Activated T-cell treated with anti-CD3 and anti-CD28 coated beads, Interleukin-2, amount 50 U/mL, for 4 hours (primary cell): ENCODE data around the gene GPR152. TPM values are rescaled to one million over a fixed set of nuclear protein-coding genes. Genes with fewer than 3 reads are reported as not detected.
"Not testable (repeated sequence)": the region's sequence is repeated elsewhere in the genome, so short reads cannot be mapped to it uniquely, and the experiment has no call there.

ENCODE experiments used
- ATAC-seq, 2 donors: fragments of 200-7000 bp; cut with Tn5 transposase; one replicate each; pipeline ENCODE4 v1.10.0; 2021
- DNase-seq: peaks from one replicate; pipeline ENCODE4 v3.0.0-alpha.2; 2020
- H3K27me3 Mint-ChIP-seq: one replicate; pipeline ENCODE4 v1.8.0; 2021; ENCODE audit warnings: low read depth, mixed read lengths
- H3K36me3 Mint-ChIP-seq: one replicate; pipeline ENCODE4 v1.8.0; 2022; ENCODE audit warnings: mixed read lengths; ENCODE audit not compliant: insufficient read depth
- H3K4me1 Mint-ChIP-seq: one replicate; pipeline ENCODE4 v1.8.0; 2021; ENCODE audit warnings: low read depth, mixed read lengths
- H3K4me3 Mint-ChIP-seq: one replicate; pipeline ENCODE4 v1.8.0; 2021; ENCODE audit warnings: mild to moderate bottlenecking, moderate library complexity, mixed read lengths
- H3K9me3 Mint-ChIP-seq: one replicate; pipeline ENCODE4 v1.8.0; 2021; ENCODE audit warnings: mixed read lengths
- total RNA-seq, 3 donors: library from RNA; stranded (reverse); gene quantifications; one replicate each; pipeline ENCODE4 v1.2.1, GENCODE V29; 2021

The GPR152 gene
- total RNA-seq, 3 donors from 2014 or later: not detected

- Mint-ChIP-seq H3K36me3 (peaks cover 13% of the 10 kb centered on the region), H3K4me3 (no peak overlapping the region), H3K4me1 (peaks cover 15% of the 10 kb centered on the region), H3K9me3 (no peaks in the 10 kb centered on the region), H3K27me3 (no peaks in the 10 kb centered on the region)
- no peak for DNase-seq
- ATAC-seq: peak in 1 of 2 donors; percentile 20
Observed at GRCh38 chr11:67492801-67493547, 40.4 kb upstream of the GPR152 start.

- ATAC-seq (no peak), DNase-seq (no peak)
- peaks cover 23% of the 10 kb centered on the region for H3K4me1 Mint-ChIP-seq
- peaks cover 18% of the 10 kb centered on the region for H3K36me3 Mint-ChIP-seq
- no peaks in the 10 kb centered on the region for H3K9me3 Mint-ChIP-seq
- no peaks in the 10 kb centered on the region for H3K27me3 Mint-ChIP-seq
- H3K4me3 Mint-ChIP-seq: no peak overlapping the region
Observed at GRCh38 chr11:67492069-67492727, 39.7 kb upstream of the GPR152 start.

DNA sequence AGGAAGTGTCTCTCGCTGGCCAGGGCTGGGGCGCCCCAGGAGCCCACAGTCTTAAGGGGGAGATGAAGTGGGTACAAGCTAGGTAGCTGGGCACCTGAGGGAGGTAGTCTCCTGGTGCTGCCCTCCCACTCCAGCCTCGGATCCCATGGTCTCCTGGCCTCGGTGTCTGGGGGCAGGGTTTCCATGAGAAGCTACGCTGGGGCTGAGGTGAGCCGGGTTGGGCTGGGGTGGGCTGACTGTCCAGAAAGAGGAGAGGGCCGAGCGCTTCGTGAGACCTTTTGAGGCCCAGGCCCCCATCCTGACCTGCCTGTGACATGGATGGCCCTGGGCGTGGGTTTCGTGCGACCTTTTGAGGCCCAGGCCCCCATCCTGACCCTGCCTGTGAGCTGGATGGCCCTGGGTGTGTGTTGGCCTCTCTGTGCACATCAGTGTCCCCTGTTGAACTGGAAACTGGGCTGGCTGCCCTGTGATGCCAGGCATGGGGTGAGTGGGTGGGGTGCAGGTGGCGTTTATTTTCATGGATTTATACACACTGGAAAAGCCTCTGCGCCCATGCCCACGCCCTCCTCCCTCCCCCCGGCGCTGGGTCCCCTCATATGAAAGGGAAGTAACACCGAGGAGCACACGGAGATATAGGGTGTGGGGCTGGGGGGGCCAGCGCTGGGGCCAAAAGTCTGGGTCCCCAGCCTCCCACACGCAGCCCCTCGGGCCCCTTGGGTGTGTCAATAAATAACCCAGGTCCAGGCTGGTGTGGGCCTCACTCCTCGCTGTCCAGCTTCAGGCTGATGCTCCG is 38.9 kb upstream of the GPR152 start:
- Mint-ChIP-seq H3K4me3 (no peak overlapping the region), H3K4me1 (peaks cover 30% of the 10 kb centered on the region), H3K36me3 (peaks cover 21% of the 10 kb centered on the region), H3K27me3 (no peaks in the 10 kb centered on the region), H3K9me3 (no peaks in the 10 kb centered on the region)
- ATAC-seq (no peak), DNase-seq (no peak)

- peaks cover 38% of the 10 kb centered on the region for H3K4me1 Mint-ChIP-seq
- peaks cover 23% of the 10 kb centered on the region for H3K36me3 Mint-ChIP-seq
- H3K27me3 Mint-ChIP-seq: no peaks in the 10 kb centered on the region
Observed at GRCh38 chr11:67490727-67491065, 38.2 kb upstream of the GPR152 start.

DNA sequence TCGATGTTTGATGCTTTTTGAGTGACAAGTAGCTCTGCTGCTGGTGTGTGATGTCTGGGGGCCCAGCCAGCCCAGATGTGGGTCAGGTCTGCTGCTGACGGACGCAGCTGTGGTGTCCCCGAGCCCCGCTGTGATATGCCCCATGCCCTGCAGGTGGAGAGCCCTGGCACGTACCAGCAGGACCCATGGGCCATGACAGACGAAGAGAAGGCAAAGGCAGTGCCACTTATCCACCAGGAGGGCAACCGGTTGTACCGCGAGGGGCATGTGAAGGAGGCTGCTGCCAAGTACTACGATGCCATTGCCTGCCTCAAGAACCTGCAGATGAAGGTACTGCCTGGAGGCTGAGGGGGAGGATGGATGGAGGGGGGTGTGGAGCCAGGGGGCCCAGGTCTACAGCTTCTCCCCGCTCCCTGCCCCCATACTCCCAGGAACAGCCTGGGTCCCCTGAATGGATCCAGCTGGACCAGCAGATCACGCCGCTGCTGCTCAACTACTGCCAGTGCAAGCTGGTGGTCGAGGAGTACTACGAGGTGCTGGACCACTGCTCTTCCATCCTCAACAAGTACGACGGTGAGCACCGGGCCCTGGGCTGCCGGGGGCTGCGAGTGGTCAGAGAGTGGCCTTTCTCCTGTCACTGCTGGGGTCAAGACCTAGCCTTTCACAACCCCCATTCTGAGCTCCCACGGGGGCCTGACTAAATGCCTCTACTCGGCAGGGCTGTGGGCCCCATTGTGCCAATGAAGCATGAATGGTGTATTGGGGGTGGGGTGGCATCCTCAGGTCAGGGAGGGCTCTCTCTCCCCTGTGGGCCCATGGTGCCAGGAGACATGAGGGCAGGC is 37.6 kb upstream of the GPR152 start:
- no peaks in the 10 kb centered on the region for H3K27me3 Mint-ChIP-seq
- ATAC-seq (no peak), DNase-seq (no peak)
- H3K9me3 Mint-ChIP-seq: no peaks in the 10 kb centered on the region
- peaks cover 39% of the 10 kb centered on the region for H3K4me1 Mint-ChIP-seq
- no peak overlapping the region for H3K4me3 Mint-ChIP-seq
- H3K36me3 Mint-ChIP-seq: peaks cover 23% of the 10 kb centered on the region

More at GRCh38 chr11:67490727-67491065, 38.2 kb upstream of the GPR152 start:
- DNase-seq: no peak
- ATAC-seq: no peak
- H3K4me3 Mint-ChIP-seq: no peak overlapping the region
- no peaks in the 10 kb centered on the region for H3K9me3 Mint-ChIP-seq

DNA sequence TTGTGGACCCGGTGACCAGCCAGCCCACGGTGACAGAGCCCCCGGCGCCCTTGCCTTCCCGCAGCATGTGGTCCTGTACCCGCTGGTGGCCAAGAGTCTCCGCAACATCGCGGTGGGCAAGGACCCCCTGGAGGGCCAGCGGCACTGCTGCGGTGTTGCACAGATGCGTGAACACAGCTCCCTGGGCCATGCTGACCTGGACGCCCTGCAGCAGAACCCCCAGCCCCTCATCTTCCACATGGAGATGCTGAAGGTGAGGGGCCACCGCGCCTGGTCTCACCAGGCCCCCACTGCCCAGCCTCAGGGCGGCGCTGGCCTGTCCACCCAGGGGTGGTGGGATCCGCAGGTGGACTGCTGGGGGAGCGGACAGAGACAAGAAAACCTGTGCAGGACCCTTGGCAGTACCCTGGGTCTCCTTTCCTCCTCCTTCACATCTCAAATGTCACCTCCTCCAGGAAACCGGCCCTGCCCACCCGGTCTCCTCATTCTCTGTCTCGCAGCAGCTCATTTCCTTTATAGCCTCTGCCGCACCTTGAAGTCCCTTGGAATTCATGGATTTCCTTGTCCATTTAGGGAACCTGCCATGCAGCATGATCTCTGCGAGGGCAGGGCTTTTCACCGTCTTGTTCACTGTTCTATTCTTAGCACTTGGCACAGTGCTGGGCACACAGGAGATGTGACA is 36.8 kb upstream of the GPR152 start:
- peaks cover 27% of the 10 kb centered on the region for H3K36me3 Mint-ChIP-seq
- H3K4me3 Mint-ChIP-seq: no peak overlapping the region
- H3K27me3 Mint-ChIP-seq: no peaks in the 10 kb centered on the region
- DNase-seq: no peak
- peaks cover 47% of the 10 kb centered on the region for H3K4me1 Mint-ChIP-seq
- no peaks in the 10 kb centered on the region for H3K9me3 Mint-ChIP-seq
- no peak for ATAC-seq

- DNase-seq (no peak), ATAC-seq (no peak)
- Mint-ChIP-seq H3K4me3 (peak overlapping the region; percentile 66), H3K36me3 (peaks cover 22% of the 10 kb centered on the region), H3K27me3 (no peaks in the 10 kb centered on the region), H3K9me3 (no peaks in the 10 kb centered on the region), H3K4me1 (peaks cover 68% of the 10 kb centered on the region)
Observed at GRCh38 chr11:67486481-67487195, 34.1 kb upstream of the GPR152 start.

DNA sequence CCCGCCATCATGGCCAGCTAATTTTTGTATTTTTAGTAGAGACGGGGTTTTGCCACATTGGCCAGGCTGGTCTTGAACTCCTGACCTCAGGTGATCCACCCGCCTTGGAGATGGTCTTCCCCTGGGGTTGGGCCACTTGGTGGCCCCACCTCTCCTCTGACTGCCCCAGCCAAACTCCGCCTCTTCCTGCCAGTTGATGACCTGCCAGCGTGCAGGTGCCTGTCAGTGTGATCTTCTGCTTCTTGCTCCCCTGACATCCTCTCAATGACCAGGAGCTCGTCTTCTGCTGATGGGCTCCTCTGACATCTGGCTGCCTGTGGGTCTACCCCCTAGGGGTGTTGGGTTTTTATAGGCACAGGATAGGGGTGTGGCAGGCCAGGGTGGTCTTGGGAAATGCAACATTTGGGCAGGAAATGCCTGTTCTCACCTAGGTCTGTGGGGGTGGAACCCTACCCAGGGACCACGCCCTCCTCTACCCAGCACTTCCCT is 33.4 kb upstream of the GPR152 start:
- ATAC-seq, H3K27me3 Mint-ChIP-seq, DNase-seq, H3K9me3 Mint-ChIP-seq: not testable (repeated sequence)
- H3K4me1 Mint-ChIP-seq: peaks cover 68% of the 10 kb centered on the region
- peaks cover 21% of the 10 kb centered on the region for H3K36me3 Mint-ChIP-seq
- H3K4me3 Mint-ChIP-seq: peak overlapping the region; percentile 66

GRCh38 chr11:67484847-67485311 is 32.4 kb upstream of the GPR152 start:
- peak overlapping the region; percentile 98 for H3K4me3 Mint-ChIP-seq

DNA sequence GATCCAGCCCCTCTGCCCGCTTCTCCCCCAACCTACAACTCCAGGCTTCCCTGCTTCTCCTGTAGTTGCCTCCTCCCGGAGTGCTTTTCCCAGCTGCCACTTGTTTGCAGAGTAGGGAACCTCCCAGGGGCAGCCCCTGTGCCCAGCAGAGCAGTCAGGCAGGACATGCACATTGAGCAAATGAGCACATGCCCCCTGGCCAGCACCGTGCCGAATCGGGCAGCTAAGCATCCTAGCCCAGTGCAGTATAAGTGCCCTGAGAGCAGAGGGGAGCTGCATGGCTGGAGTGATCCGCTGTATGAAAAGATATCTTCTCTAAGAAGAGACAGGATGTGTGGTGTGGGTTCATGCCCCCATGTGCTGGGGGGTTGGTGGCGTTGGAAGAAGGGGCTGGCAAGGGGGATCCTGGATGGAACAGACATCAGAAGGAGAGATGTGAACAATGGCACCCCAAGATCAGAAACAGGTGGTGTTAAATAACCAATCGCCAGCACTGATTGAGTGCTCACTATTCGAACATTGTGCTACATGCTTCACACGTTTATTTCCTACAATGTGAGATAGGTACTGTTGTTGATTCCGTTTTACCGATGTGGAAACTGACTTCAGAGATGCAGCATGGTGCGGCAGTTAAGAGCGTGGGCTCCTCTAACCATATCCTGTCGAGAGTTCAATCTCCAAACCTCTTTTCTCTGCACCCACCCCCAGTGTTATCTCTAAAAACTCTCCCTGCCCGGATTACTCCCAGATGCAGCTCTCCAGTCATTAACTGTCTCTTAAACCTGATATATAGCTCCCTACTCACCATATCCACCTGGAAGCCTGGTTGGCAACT is 31.5 kb upstream of the GPR152 start:
- H3K4me3 Mint-ChIP-seq: peak overlapping the region; percentile 98
- H3K9me3 Mint-ChIP-seq: no peaks in the 10 kb centered on the region
- peak; percentile 25 to 30 for ATAC-seq
- H3K27me3 Mint-ChIP-seq: no peaks in the 10 kb centered on the region
- no peak for DNase-seq
- H3K4me1 Mint-ChIP-seq: peaks cover 62% of the 10 kb centered on the region
- H3K36me3 Mint-ChIP-seq: peaks cover 15% of the 10 kb centered on the region

More at GRCh38 chr11:67484847-67485311, 32.4 kb upstream of the GPR152 start:
- ATAC-seq (peak; percentile 21 to 29), DNase-seq (peak; percentile 49)
- Mint-ChIP-seq H3K4me1 (peaks cover 67% of the 10 kb centered on the region), H3K27me3 (no peaks in the 10 kb centered on the region), H3K36me3 (peaks cover 20% of the 10 kb centered on the region), H3K9me3 (no peaks in the 10 kb centered on the region)

GRCh38 chr11:67482827-67483798 is 30.6 kb upstream of the GPR152 start, which contains the start of gene AIP:
Gene AIP, plus strand, starts transcription at chr11:67483026. Its CDS starts 133 bp downstream, at chr11:67483159.
- DNase-seq (peak; percentile 94), ATAC-seq (peak; percentile 79 to 87)
- no peaks in the 10 kb centered on the region for H3K27me3 Mint-ChIP-seq
- no peaks in the 10 kb centered on the region for H3K9me3 Mint-ChIP-seq
- peaks cover 15% of the 10 kb centered on the region for H3K36me3 Mint-ChIP-seq
- H3K4me3 Mint-ChIP-seq: peak within 1 kb of the TSS; percentile 98
- peaks cover 54% of the 10 kb centered on the region for H3K4me1 Mint-ChIP-seq
